ENCODE measurements around the gene ITGB3. TPM values are rescaled to one million over a fixed set of nuclear protein-coding genes. Genes with fewer than 3 reads are reported as not detected.

Gene ITGB3
- polyA plus RNA-seq, 1 of the 3 experiments (the other 2 are of a cell fraction): 4.6 TPM

GRCh38 chr17:47286198-47286914, 32.7 kb downstream of the ITGB3 start:
- H3K79me2 ChIP-seq (ENCODE audit: insufficient read depth): no peaks in the 10 kb centered on the region
- H3K9me2 ChIP-seq: no peaks in the 10 kb centered on the region
- H3K4me1 ChIP-seq (ENCODE audit: control insufficient read depth in 1 of 2, insufficient read depth in 2 of 2, low read depth in 1 of 2, low read length in 1 of 2): no peaks in the 10 kb centered on the region
- 92% methylated on average over 6 of the region's 6 CpGs for WGBS (ENCODE audit: low lambda C conversion rate)
- H3K27ac ChIP-seq (ENCODE audit: low read depth in 2 of 2, low read length in 1 of 2): no peak overlapping the region
- no peak for TF ChIP-seq YY1 (IDR thresholded peaks at IDR 0.05; ENCODE audit: low read depth)
- no peak for TF ChIP-seq FOSL2 (IDR thresholded peaks at IDR 0.05; ENCODE audit: borderline replicate concordance, low read depth)
- no peak for TF ChIP-seq EP300 (IDR thresholded peaks at IDR 0.05; ENCODE audit: borderline replicate concordance in 1 of 2, low read depth in 1 of 2, low read length in 1 of 2)
- TF ChIP-seq SMC3 (IDR thresholded peaks at IDR 0.05; ENCODE audit: low read depth, low read length): no peak
- TF ChIP-seq USF1 (IDR thresholded peaks at IDR 0.05; ENCODE audit: borderline replicate concordance, low read depth): no peak
- no peak for TF ChIP-seq IRF3 (IDR thresholded peaks at IDR 0.05; ENCODE audit: low read depth, low read length)
- H3K27me3 ChIP-seq (ENCODE audit: insufficient read depth): no peaks in the 10 kb centered on the region
- CTCF ChIA-PET: interaction anchor here (0.6 to 1.4 kb wide), 3 partner anchors 10 to 312 kb away, joined by 3 to 4 read pairs (median 3); no protein-coding TSS in a partner anchor
- no peak overlapping the region for H3K4me2 ChIP-seq
- H3K4me3 ChIP-seq (ENCODE audit: low read depth in 2 of 2, low read length in 1 of 2): no peak overlapping the region
- H3K9me3 ChIP-seq: no peaks in the 10 kb centered on the region
- no peak overlapping the region for H3K9ac ChIP-seq
- no peaks in the 10 kb centered on the region for H4K20me1 ChIP-seq (ENCODE audit: insufficient read depth)
- DNase-seq: no peak
- POLR2A ChIA-PET: interaction anchor here (1.6 kb wide), 1 partner anchor 10 kb away, joined by 5 read pairs; no protein-coding TSS in a partner anchor
- no peak overlapping the region for H2AFZ ChIP-seq (ENCODE audit: low read depth)
- no peaks in the 10 kb centered on the region for H3F3A ChIP-seq (replicated peaks; ENCODE audit: insufficient read depth)
- H3K36me3 ChIP-seq (replicated peaks in 1 of 2; ENCODE audit: control insufficient read depth in 1 of 2, insufficient read depth in 2 of 2, low read length in 1 of 2): no peaks in the 10 kb centered on the region

GRCh38 chr17:47287068-47287467, 33.4 kb downstream of the ITGB3 start:
- Histone ChIP-seq H2AFZ (ENCODE audit: low read depth) (no peak overlapping the region), H4K20me1 (ENCODE audit: insufficient read depth) (no peaks in the 10 kb centered on the region), H3K9me3 (no peaks in the 10 kb centered on the region), H3K79me2 (ENCODE audit: insufficient read depth) (no peaks in the 10 kb centered on the region), H3K27me3 (ENCODE audit: insufficient read depth) (no peaks in the 10 kb centered on the region), H3K9ac (no peak overlapping the region), H3F3A (replicated peaks; ENCODE audit: insufficient read depth) (no peaks in the 10 kb centered on the region), H3K36me3 (replicated peaks in 1 of 2; ENCODE audit: control insufficient read depth in 1 of 2, insufficient read depth in 2 of 2, low read length in 1 of 2) (no peaks in the 10 kb centered on the region), H3K4me1 (ENCODE audit: control insufficient read depth in 1 of 2, insufficient read depth in 2 of 2, low read depth in 1 of 2, low read length in 1 of 2) (no peaks in the 10 kb centered on the region), H3K4me3 (ENCODE audit: low read depth in 2 of 2, low read length in 1 of 2) (no peak overlapping the region), H3K9me2 (no peaks in the 10 kb centered on the region), H3K4me2 (no peak overlapping the region), H3K27ac (ENCODE audit: low read depth in 2 of 2, low read length in 1 of 2) (no peak overlapping the region)
- ChIA-PET CTCF (interaction anchor here (0.6 to 1.4 kb wide), 2 partner anchors 9 to 313 kb away, joined by 3 read pairs; no protein-coding TSS in a partner anchor), POLR2A (no interaction called here)
- no peak for TF ChIP-seq RCOR1 (IDR thresholded peaks at IDR 0.05; ENCODE audit: low read length)
- no peak for TF ChIP-seq TAF1 (IDR thresholded peaks at IDR 0.05; ENCODE audit: borderline replicate concordance, low read depth, low read length)
- TF ChIP-seq NFIC (IDR thresholded peaks at IDR 0.05; ENCODE audit: borderline replicate concordance): no peak
- no peak for TF ChIP-seq YY1 (IDR thresholded peaks at IDR 0.05; ENCODE audit: low read depth)
- TF ChIP-seq, protein P1, sequence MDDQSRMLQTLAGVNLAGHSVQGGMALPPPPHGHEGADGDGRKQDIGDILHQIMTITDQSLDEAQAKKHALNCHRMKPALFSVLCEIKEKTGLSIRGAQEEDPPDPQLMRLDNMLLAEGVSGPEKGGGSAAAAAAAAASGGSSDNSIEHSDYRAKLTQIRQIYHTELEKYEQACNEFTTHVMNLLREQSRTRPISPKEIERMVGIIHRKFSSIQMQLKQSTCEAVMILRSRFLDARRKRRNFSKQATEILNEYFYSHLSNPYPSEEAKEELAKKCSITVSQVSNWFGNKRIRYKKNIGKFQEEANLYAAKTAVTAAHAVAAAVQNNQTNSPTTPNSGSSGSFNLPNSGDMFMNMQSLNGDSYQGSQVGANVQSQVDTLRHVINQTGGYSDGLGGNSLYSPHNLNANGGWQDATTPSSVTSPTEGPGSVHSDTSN (IDR thresholded peaks at IDR 0.05): no peak
- no peak for TF ChIP-seq FOXJ3 (CRISPR knock-in tag; IDR thresholded peaks at IDR 0.05)
- TF ChIP-seq MXI1 (IDR thresholded peaks at IDR 0.05; ENCODE audit: low read depth, low read length): no peak
- no peak for TF ChIP-seq MAX (IDR thresholded peaks at IDR 0.05; ENCODE audit: low read depth)
- no peak for TF ChIP-seq FOSL2 (IDR thresholded peaks at IDR 0.05; ENCODE audit: borderline replicate concordance, low read depth)
- no peak for TF ChIP-seq JUND (IDR thresholded peaks at IDR 0.05)
- TF ChIP-seq TCF12 (IDR thresholded peaks at IDR 0.05): no peak
- 92% methylated on average over 4 of the region's 4 CpGs for WGBS (ENCODE audit: low lambda C conversion rate)
- DNase-seq: no peak
